HepG2 (cell line): ENCODE results near the gene CARD19. TPM values are rescaled to one million over a fixed set of nuclear protein-coding genes. Genes with fewer than 3 reads are reported as not detected.

Experiments
- ATAC-seq: fragments of 200-7000 bp; cut with Tn5 transposase; 3 replicates; pipeline ENCODE4 v1.9.1; 2020; ENCODE audit warnings: mild to moderate bottlenecking, moderate library complexity
- BruUV-seq: library from RNA; stranded (reverse); fragments of 400-500 nt; replicated peaks from 2 replicates; lab custom pipeline; 2021; lab: Mats Ljungman, UMichigan
- CTCF ChIA-PET: fragments of 300-600 bp; formaldehyde crosslinking; extraction: SDS; loops from one replicate; lab custom pipeline; 2021; ENCODE audit warnings: low total read pairs, inconsistent platforms, low intra/inter-chr PET ratio; lab: Yijun Ruan, JAX
- POLR2A ChIA-PET: fragments of 350-600 bp; sonication (Branson Sonifier 250); formaldehyde crosslinking; loops from one replicate; lab custom pipeline; 2020; ENCODE audit warnings: antibody characterized with exemption, inconsistent platforms; lab: Yijun Ruan, JAX
- DNase-seq: peaks from one replicate; pipeline ENCODE4 v3.0.0-alpha.2; 2015; ENCODE audit warnings: low spot score
- FAIRE-seq: peaks from 3 replicates; lab custom pipeline; 2011; peaks lifted over from hg19 to GRCh38; lab: Jason Lieb, UNC
- H2AFZ ChIP-seq: one replicate; pipeline ENCODE4 v1.6.1; 2011; ENCODE audit warnings: low read length, inconsistent platforms
- H3K27ac ChIP-seq: fragments of 300-600 bp; 3 replicates; pipeline ENCODE4 v1.8.0; 2011; ENCODE audit warnings: mixed run types, mild to moderate bottlenecking, mixed read lengths, low read length, inconsistent platforms; ENCODE audit not compliant: insufficient read depth; ENCODE audit errors: extremely low read length
- H3K27me3 ChIP-seq, 2 experiments: fragments of 200-600 bp in 1 of 2; 2 replicates in 1 of 2; 3 replicates in 1 of 2; pipeline versions ENCODE4 v1.6.0 to v1.8.0; 2011; ENCODE audit warnings: low read length in 2 of 2, mild to moderate bottlenecking in 2 of 2, moderate library complexity in 2 of 2, inconsistent platforms in 1 of 2; ENCODE audit not compliant: insufficient read depth in 2 of 2, control insufficient read depth in 1 of 2
- H3K36me3 ChIP-seq, 2 experiments: fragments of 200-600 bp in 1 of 2; replicated peaks in 1 of 2; 2 replicates in 1 of 2; 3 replicates in 1 of 2; pipeline versions ENCODE4 v1.5.1 to v1.8.0; 2011; ENCODE audit warnings: low read length in 2 of 2, inconsistent platforms in 1 of 2; ENCODE audit not compliant: insufficient read depth in 2 of 2, control insufficient read depth in 1 of 2
- H3K4me1 ChIP-seq: 2 replicates; pipeline ENCODE4 v1.5.1; 2012; ENCODE audit warnings: low read length, inconsistent platforms; ENCODE audit not compliant: insufficient read depth
- H3K4me2 ChIP-seq: 2 replicates; pipeline ENCODE4 v1.6.0; 2011; ENCODE audit warnings: low read depth, low read length, inconsistent platforms
- H3K4me3 ChIP-seq, 3 experiments: fragments of 200-600 bp in 1 of 3; sonication (generic), shearing (Covaris generic) in 1 of 3; replicated peaks in 1 of 3; 2 replicates each; pipeline ENCODE4 v1.5.1; 2011 to 2016; ENCODE audit warnings: low read length in 3 of 3, inconsistent platforms in 2 of 3, low read depth in 2 of 3, mild to moderate bottlenecking in 2 of 3, control low read depth in 1 of 3, mixed read lengths in 1 of 3; ENCODE audit not compliant: insufficient read depth in 1 of 3
- H3K79me2 ChIP-seq: one replicate; pipeline ENCODE4 v1.6.1; 2011; ENCODE audit warnings: low read length, inconsistent platforms; ENCODE audit not compliant: insufficient read depth
- H3K9ac ChIP-seq: 2 replicates; pipeline ENCODE4 v1.6.0; 2011; ENCODE audit warnings: mild to moderate bottlenecking, low read depth, low read length, inconsistent platforms; ENCODE audit not compliant: insufficient read depth
- H3K9me3 ChIP-seq: 2 replicates; pipeline ENCODE4 v1.5.1; 2012; ENCODE audit warnings: mild to moderate bottlenecking, low read length
- H4K20me1 ChIP-seq: 2 replicates; pipeline ENCODE4 v1.6.0; 2011; ENCODE audit warnings: inconsistent platforms, mild to moderate bottlenecking, low read length, moderate library complexity; ENCODE audit not compliant: insufficient read depth
- ARID2 ChIP-seq: sonication (generic); formaldehyde crosslinking; IDR thresholded peaks from 2 replicates; pipeline ENCODE4 v1.8.1; 2022; ENCODE audit warnings: mild to moderate bottlenecking, missing genetic modification reagents, borderline replicate concordance
- GABPA ChIP-seq, 2 experiments: IDR thresholded peaks; 2 replicates each; pipeline ENCODE4 v1.6.1; 2011 to 2016; ENCODE audit warnings: low read depth in 2 of 2, low read length in 1 of 2, missing biosample characterization in 1 of 2, missing genetic modification characterization in 1 of 2
- GPBP1L1 ChIP-seq: sonication (generic); formaldehyde crosslinking; IDR thresholded peaks from 2 replicates; pipeline ENCODE4 v1.5.0; 2020; ENCODE audit warnings: mild to moderate bottlenecking, missing genetic modification reagents
- GPN1 ChIP-seq: sonication (generic); formaldehyde crosslinking; IDR thresholded peaks from 2 replicates; pipeline ENCODE4 v1.5.1; 2020; ENCODE audit warnings: missing genetic modification reagents, borderline replicate concordance
- HDAC2 ChIP-seq: sonication (generic); formaldehyde crosslinking; IDR thresholded peaks from 2 replicates; pipeline ENCODE4 v1.4.0; 2020; ENCODE audit warnings: missing genetic modification reagents
- MIXL1 ChIP-seq: IDR thresholded peaks from 2 replicates; pipeline ENCODE4 v1.6.1; 2016
- RORA ChIP-seq: sonication (generic); formaldehyde crosslinking; IDR thresholded peaks from 2 replicates; pipeline ENCODE4 v1.5.0; 2020; ENCODE audit warnings: mild to moderate bottlenecking, missing genetic modification reagents, moderate library complexity
- SALL2 ChIP-seq: sonication (generic); formaldehyde crosslinking; IDR thresholded peaks from 2 replicates; pipeline ENCODE4 v1.8.1; 2023; ENCODE audit warnings: mild to moderate bottlenecking, missing genetic modification reagents, inconsistent platforms
- TERF1 ChIP-seq: sonication (generic); formaldehyde crosslinking; IDR thresholded peaks from 2 replicates; pipeline ENCODE4 v1.8.0; 2022; ENCODE audit warnings: mild to moderate bottlenecking, missing genetic modification reagents, moderate library complexity
- ZNF335 ChIP-seq: sonication (generic); formaldehyde crosslinking; IDR thresholded peaks from 2 replicates; pipeline ENCODE4 v1.4.0; 2020; ENCODE audit warnings: missing genetic modification reagents
- ZNF547 ChIP-seq: sonication (generic); formaldehyde crosslinking; IDR thresholded peaks from 2 replicates; pipeline ENCODE4 v1.5.1; 2020; ENCODE audit warnings: mild to moderate bottlenecking, missing genetic modification reagents
- ZNF839 ChIP-seq: sonication (generic); formaldehyde crosslinking; IDR thresholded peaks from 2 replicates; pipeline ENCODE4 v1.4.0; 2020; ENCODE audit warnings: missing genetic modification reagents, mild to moderate bottlenecking, borderline replicate concordance
- WGBS: methylation state at CpG from one replicate; pipeline ENCODE4 v1.1.6; 2017; ENCODE audit warnings: low lambda C conversion rate; 5-methylcytosine and 5-hydroxymethylcytosine counted together
- in situ Hi-C: cut with HindIII; loops from 2 replicates; pipeline ENCODE4 v1.10.0; 2017; ENCODE audit warnings: low pct_unique_long_range_greater_than_20kb; ENCODE audit not compliant: extremely low pct_ligation_motif_present
- intact Hi-C: fragments of 100-400 bp; cut with micrococcal nuclease; formaldehyde crosslinking; loops from one replicate; pipeline ENCODE4 v1.10.0; 2022; ENCODE audit not compliant: unreplicated experiment
- polyA plus RNA-seq, 8 experiments: library from polyadenylated mRNA; depleted of rRNA in 3 of 8; stranded (reverse) in 7 of 8; unstranded in 1 of 8; fragments of >200 nt; fragmentation: Illumina TruSeq in 4 of 8; extraction: Trizol in 4 of 8; gene quantifications; 2 replicates each; pipeline versions ENCODE4 v1.2.1 to v1.2.3, GENCODE V29; 2011 to 2016; ENCODE audit warnings: low read depth in 4 of 8, missing spikeins in 1 of 8, mixed read lengths in 1 of 8; ENCODE audit not compliant: insufficient read depth in 1 of 8
- total RNA-seq, 5 experiments: library from RNA; depleted of rRNA; stranded (reverse); fragments of >200 nt; fragmentation: Illumina TruSeq; extraction: Trizol; gene quantifications; 2 replicates each; pipeline ENCODE4 v1.2.3, GENCODE V29; 2016; ENCODE audit warnings: low read depth in 1 of 5
- TF ChIP-seq, protein P1 (sequence below): sonication (generic); formaldehyde crosslinking; IDR thresholded peaks from 2 replicates; pipeline ENCODE4 v1.8.1; 2022; ENCODE audit warnings: mild to moderate bottlenecking, missing genetic modification reagents

CARD19 gene
- total and polyA plus RNA-seq, 2 of the 13 experiments (the other 11 are each of a cell fraction or from before 2014, with no cell fraction given), result 18.4 to 47.2 TPM

DNA sequence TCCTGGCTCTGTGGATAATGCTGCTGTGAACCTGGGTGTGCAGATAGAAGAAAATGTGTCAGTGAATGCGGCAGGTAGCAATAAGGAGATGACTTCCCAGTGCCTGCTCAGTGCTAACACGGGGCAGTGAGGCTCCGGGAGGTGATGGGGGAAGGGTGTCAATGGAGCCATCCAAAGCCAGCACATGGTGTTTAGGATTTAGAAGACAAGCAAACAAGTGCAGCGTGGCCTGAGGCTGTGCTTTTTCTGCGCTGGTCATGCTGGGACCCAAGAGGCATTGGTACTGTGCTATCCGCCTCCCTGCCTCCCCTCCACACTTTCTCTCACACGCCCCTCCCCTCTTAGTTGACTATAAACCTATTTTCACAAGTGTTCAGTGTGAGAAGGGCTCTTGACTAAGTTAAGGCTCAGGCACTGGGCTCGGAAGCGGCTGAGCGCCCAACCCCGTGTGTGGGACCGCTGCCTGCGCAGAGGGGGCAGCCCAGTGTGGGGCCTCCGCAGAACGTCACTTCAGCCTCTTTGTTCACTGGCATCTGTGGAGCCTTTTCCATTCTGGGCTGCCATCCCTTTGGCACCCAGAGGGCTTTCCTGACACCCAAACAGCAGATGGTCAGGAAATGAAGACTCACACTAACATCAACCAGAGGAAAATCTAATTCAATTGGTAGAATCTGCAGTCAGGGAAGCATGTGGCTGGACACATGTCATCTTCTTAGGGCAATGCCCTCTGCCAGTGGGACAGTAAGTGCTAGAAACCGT, 59.9 kb downstream of the CARD19 start:
- 70% methylated on average over 16 of the region's 16 CpGs for WGBS
- H4K20me1 ChIP-seq, result no peaks in the 10 kb centered on the region
- TF ChIP-seq ARID2 (CRISPR knock-in tag) (no peak), ZNF547 (CRISPR knock-in tag) (0 out of 2 replicates have a peak, but pooled peaks have one; percentile 30)
- no peak overlapping the region for H3K4me2 ChIP-seq
- BruUV-seq, result no TSS peak
- H3K79me2 ChIP-seq, result no peaks in the 10 kb centered on the region
- ATAC-seq (no peak), FAIRE-seq (no peak), DNase-seq (no peak)
- H3K9me3 ChIP-seq, result no peaks in the 10 kb centered on the region
- intact Hi-C loops, result loop anchor here (10.0 kb wide), 1 partner anchor 269 kb away; no protein-coding TSS in a partner anchor
- no peak overlapping the region for H2AFZ ChIP-seq
- H3K4me1 ChIP-seq, result peaks cover 50% of the 10 kb centered on the region
- H3K4me3 ChIP-seq, result no peak overlapping the region
- no peak overlapping the region for H3K27ac ChIP-seq
- H3K36me3 ChIP-seq, result no peaks in the 10 kb centered on the region
- no peak overlapping the region for H3K9ac ChIP-seq
- POLR2A ChIA-PET, result interaction anchor here (1.2 to 2.0 kb wide), 2 partner anchors 22 kb away, joined by 7 to 11 read pairs; partner anchors contain the start of gene NINJ1
- CTCF ChIA-PET, result no interaction called here
- in situ Hi-C loops, result loop anchor here (25.0 kb wide), 1 partner anchor 281 kb away; no protein-coding TSS in a partner anchor
- H3K27me3 ChIP-seq, result peaks cover 0 to 2% of the 10 kb centered on the region in 2 experiments; a peak in 2 of 5 replicates

DNA sequence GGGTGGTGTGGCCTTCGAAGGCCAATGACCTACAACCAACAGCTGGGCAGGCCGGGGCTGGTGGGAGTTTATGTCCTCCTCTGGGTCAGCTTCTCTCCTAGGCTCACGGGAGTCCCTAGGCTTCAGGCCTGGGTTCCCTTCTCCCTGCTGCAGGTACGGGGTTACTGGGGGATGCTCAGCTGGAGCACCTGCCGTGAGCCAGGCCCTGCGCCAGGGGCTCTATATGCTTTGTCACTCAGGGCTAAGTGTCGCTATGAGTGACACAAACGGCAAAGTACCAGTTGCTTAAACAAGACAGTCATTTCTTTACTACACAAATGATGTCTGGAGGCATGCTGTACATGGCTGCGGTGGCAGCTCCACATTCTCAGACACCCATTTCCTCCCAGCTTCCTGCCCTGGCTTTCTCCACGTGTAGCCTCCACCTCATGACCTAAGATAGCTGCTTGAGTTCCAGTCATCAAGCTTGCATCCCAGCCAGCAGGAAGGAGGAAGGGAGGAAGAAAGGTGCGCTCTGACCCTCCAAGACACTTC, 60.5 kb downstream of the CARD19 start:
- FAIRE-seq, result no peak
- Histone ChIP-seq H3K4me1 (peaks cover 46% of the 10 kb centered on the region), H3K27ac (no peak overlapping the region), H3K4me2 (no peak overlapping the region), H3K4me3 (no peak overlapping the region), H3K36me3 (no peaks in the 10 kb centered on the region), H3K79me2 (no peaks in the 10 kb centered on the region), H2AFZ (no peak overlapping the region), H3K9ac (no peak overlapping the region), H3K9me3 (no peaks in the 10 kb centered on the region), H3K27me3 (peaks cover 0 to 5% of the 10 kb centered on the region in 2 experiments; a peak in 2 of 5 replicates), H4K20me1 (no peaks in the 10 kb centered on the region)
- no TSS peak for BruUV-seq
- ATAC-seq, result no peak
- 38% methylated on average over 4 of the region's 11 CpGs for WGBS
- intact Hi-C loops (loop anchor here (10.0 kb wide), 1 partner anchor 268 kb away; no protein-coding TSS in a partner anchor), in situ Hi-C loops (loop anchor here (25.0 kb wide), 1 partner anchor 281 kb away; no protein-coding TSS in a partner anchor)
- ChIA-PET POLR2A (interaction anchor here (1.2 kb wide), 1 partner anchor 23 kb away, joined by 7 read pairs; the partner anchor contains the start of gene NINJ1), CTCF (no interaction called here)
- DNase-seq, result no peak
- TF ChIP-seq HDAC2 (no peak), ZNF335 (CRISPR knock-in tag) (no peak), GABPA (IDR thresholded peaks at IDR 0.05; ENCODE audit: low read depth, low read length) (no peak), GABPA (CRISPR knock-in tag; IDR thresholded peaks at IDR 0.05; ENCODE audit: low read depth) (no peak), MIXL1 (CRISPR knock-in tag) (no peak), TERF1 (no peak), ZNF839 (CRISPR knock-in tag) (no peak), GPN1 (no peak), GPBP1L1 (CRISPR knock-in tag) (no peak), RORA (CRISPR knock-in tag) (no peak), SALL2 (CRISPR knock-in tag) (no peak)
- TF ChIP-seq, protein P1, sequence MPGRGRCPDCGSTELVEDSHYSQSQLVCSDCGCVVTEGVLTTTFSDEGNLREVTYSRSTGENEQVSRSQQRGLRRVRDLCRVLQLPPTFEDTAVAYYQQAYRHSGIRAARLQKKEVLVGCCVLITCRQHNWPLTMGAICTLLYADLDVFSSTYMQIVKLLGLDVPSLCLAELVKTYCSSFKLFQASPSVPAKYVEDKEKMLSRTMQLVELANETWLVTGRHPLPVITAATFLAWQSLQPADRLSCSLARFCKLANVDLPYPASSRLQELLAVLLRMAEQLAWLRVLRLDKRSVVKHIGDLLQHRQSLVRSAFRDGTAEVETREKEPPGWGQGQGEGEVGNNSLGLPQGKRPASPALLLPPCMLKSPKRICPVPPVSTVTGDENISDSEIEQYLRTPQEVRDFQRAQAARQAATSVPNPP (CRISPR knock-in tag), result no peak
